ENCODE results near the gene NDUFS8.

GRCh38 chr11:68051191-68052136 lies 21.0 kb downstream of the NDUFS8 start:
- no peak for TF ChIP-seq YY1 (IDR thresholded peaks at IDR 0.05; ENCODE audit: insufficient read depth, insufficient read length)
- TF ChIP-seq SUZ12 (IDR thresholded peaks at IDR 0.05; ENCODE audit: extremely low read depth, insufficient read depth, insufficient read length), result no peak
- TF ChIP-seq ZNF274 (IDR thresholded peaks at IDR 0.05; ENCODE audit: low read depth, low read length), result no peak

Measured in NT2/D1 (cell line).